ENCODE results near the gene PXYLP1.
A peak's percentile ranks its signal among the peaks of the same experiment; 100 is the strongest.
"Not testable (repeated sequence)": the region's sequence is repeated elsewhere in the genome, so short reads cannot be mapped to it uniquely, and the experiment has no call there.

PXYLP1 gene

GRCh38 chr3:141302364-141303141 is 70.9 kb downstream of the PXYLP1 start:
- no peak for DNase-seq

GRCh38 chr3:141303481-141304223 is 72.0 kb downstream of the PXYLP1 start:
- peak; percentile 59 for DNase-seq

GRCh38 chr3:141305436-141305835 is 73.8 kb downstream of the PXYLP1 start:
- DNase-seq: no peak

GRCh38 chr3:141306276-141306675 is 74.7 kb downstream of the PXYLP1 start:
- no peak for DNase-seq

- DNase-seq: no peak
These were observed 75.3 kb downstream of the PXYLP1 start for GRCh38 chr3:141306922-141307321.

GRCh38 chr3:141307351-141308059 is 75.9 kb downstream of the PXYLP1 start:
- no peak for DNase-seq

- peak; percentile 42 for DNase-seq
These were observed 77.1 kb downstream of the PXYLP1 start for GRCh38 chr3:141308588-141309218.

- no peak for DNase-seq
These were observed 79.5 kb downstream of the PXYLP1 start for GRCh38 chr3:141311170-141311495.

- peak; percentile 95 for DNase-seq
These were observed 80.1 kb downstream of the PXYLP1 start for GRCh38 chr3:141311496-141312353.

GRCh38 chr3:141312354-141313092 is 80.9 kb downstream of the PXYLP1 start:
- no peak for DNase-seq

GRCh38 chr3:141313093-141313683 is 81.6 kb downstream of the PXYLP1 start:
- DNase-seq: no peak

GRCh38 chr3:141314415-141314814 is 82.8 kb downstream of the PXYLP1 start:
- DNase-seq: not testable (repeated sequence)

- no peak for DNase-seq
These were observed 85.2 kb downstream of the PXYLP1 start for GRCh38 chr3:141316851-141317250.

- DNase-seq: no peak
These were observed 88.9 kb downstream of the PXYLP1 start for GRCh38 chr3:141320399-141321108.

- DNase-seq: no peak
These were observed 89.5 kb downstream of the PXYLP1 start for GRCh38 chr3:141321109-141321497.

GRCh38 chr3:141323936-141324704 is 92.5 kb downstream of the PXYLP1 start:
- DNase-seq: no peak

GRCh38 chr3:141326123-141326522 is 94.5 kb downstream of the PXYLP1 start:
- no peak for DNase-seq

GRCh38 chr3:141326626-141327025 is 95.0 kb downstream of the PXYLP1 start:
- peak; percentile 30 for DNase-seq

- DNase-seq: no peak
These were observed 96.9 kb downstream of the PXYLP1 start for GRCh38 chr3:141328286-141329166.

All from NCI-H2029 (cell line).